Aorta (tissue), 5 donors: ENCODE results near the gene SLC6A4. TPM values are rescaled to one million over a fixed set of nuclear protein-coding genes. Genes with fewer than 3 reads are reported as not detected.
A peak's percentile ranks its signal among the peaks of the same experiment; 100 is the strongest.

ENCODE experiments used
- ATAC-seq: fragments of 200-7000 bp; cut with Tn5 transposase; one replicate; pipeline ENCODE4 v1.9.1; 2022; ENCODE audit warnings: moderate library complexity; ENCODE audit not compliant: low FRiP score
- DNase-seq, 2 donors: peaks; one replicate each; pipeline ENCODE4 v3.0.0-alpha.2; 2020
- H3K27ac ChIP-seq, 2 donors: one replicate each; pipeline ENCODE4 v1.5.1; 2013; ENCODE audit warnings: low read length in 2 of 2, mild to moderate bottlenecking in 2 of 2, moderate library complexity in 2 of 2, control low read depth in 1 of 2, inconsistent platforms in 1 of 2, low read depth in 1 of 2
- H3K27me3 ChIP-seq, 2 donors: one replicate each; pipeline ENCODE4 v1.6.1; 2013; ENCODE audit warnings: control low read depth in 1 of 2, low read length in 1 of 2, mild to moderate bottlenecking in 1 of 2, moderate library complexity in 1 of 2; ENCODE audit not compliant: insufficient read depth in 2 of 2, control insufficient read depth in 1 of 2
- H3K36me3 ChIP-seq, 2 donors: one replicate each; pipeline ENCODE4 v1.6.1; 2013; ENCODE audit warnings: control low read depth in 1 of 2, low read length in 1 of 2, mild to moderate bottlenecking in 1 of 2; ENCODE audit not compliant: insufficient read depth in 2 of 2, control insufficient read depth in 1 of 2
- H3K4me1 ChIP-seq, 2 donors: one replicate each; pipeline ENCODE4 v1.6.1; 2013; ENCODE audit warnings: low read length in 2 of 2, control low read depth in 1 of 2, mild to moderate bottlenecking in 1 of 2, moderate library complexity in 1 of 2; ENCODE audit not compliant: insufficient read depth in 2 of 2, control insufficient read depth in 1 of 2
- H3K4me3 ChIP-seq, 2 donors: one replicate each; pipeline ENCODE4 v1.5.1; 2013; ENCODE audit warnings: low read length in 2 of 2, control low read depth in 1 of 2, mild to moderate bottlenecking in 1 of 2
- H3K9me3 ChIP-seq: one replicate; pipeline ENCODE4 v1.6.1; 2013; ENCODE audit warnings: mild to moderate bottlenecking, low read length; ENCODE audit not compliant: control insufficient read depth
- WGBS, 2 donors: extraction: QIAGEN DNeasy Blood & Tissue Kit; methylation state at CpG; one replicate each; pipeline ENCODE4 v1.1.7; 2013; 5-methylcytosine and 5-hydroxymethylcytosine counted together
- intact Hi-C, 2 donors: fragments of 100-400 bp; cut with DNase I; formaldehyde crosslinking; loops; one replicate each; pipeline versions ENCODE4 v1.14.2 to v1.15.0; 2022
- polyA plus RNA-seq, 2 donors: library from polyadenylated mRNA; stranded (reverse); fragments of 200-250 nt; gene quantifications; one replicate each; pipeline ENCODE4 v1.2.3, GENCODE V29; 2013
- total RNA-seq, 2 donors: library from RNA; stranded (reverse); fragmentation: NEBNext Ultra II Directional; extraction: Animal tissue kit (Norgen Biotek cat#: 25700); gene quantifications; one replicate each; pipeline ENCODE4 v1.2.1, GENCODE V29; 2021
- donor health status: healthy with polysubstance abuse.
- donor health status: Bipolar disorder and iron deficiency.
- donor health status: DM: no; HTN: no; CAD: no.
- donor health status: DM: no; HTN: no; CAD: no.
- donor health status: DM: yes; HTN: yes; CAD: no.

Gene SLC6A4
- total and polyA plus RNA-seq, 4 donors = 0.13 to 1.1 (median 0.36) TPM

DNA sequence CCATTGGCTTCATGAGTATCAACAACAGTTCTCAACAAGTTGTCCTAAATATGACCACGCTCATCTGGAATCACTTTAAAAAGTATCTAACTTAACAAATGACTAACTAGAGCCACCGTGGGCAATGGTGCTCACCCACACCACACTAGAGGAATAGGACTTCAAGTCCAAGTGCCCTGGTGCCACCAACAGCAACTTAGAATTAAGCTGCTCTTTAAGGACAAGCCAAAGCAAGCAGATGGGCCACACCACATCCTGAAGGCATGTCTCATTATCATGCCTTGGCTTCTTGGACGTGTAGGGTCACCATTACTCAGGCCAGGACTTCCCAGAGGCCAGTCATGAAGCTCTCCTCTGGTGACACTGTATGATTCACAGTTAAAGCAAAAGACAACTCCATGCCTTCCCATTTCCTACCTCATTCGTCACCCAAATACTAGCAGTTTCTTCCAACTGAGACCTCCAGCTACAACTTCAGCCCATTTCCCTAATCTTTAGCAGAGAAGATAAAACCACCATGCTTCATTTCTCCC is 9.4 kb upstream of the SLC6A4 start:
- H3K9me3 ChIP-seq = no peaks in the 10 kb centered on the region
- H3K4me1 ChIP-seq = no peaks in the 10 kb centered on the region
- H3K4me3 ChIP-seq = no peak overlapping the region
- intact Hi-C loops = no loop called here
- ATAC-seq = no peak
- 63 to 65% methylated on average over 4 of the region's 4 CpGs for WGBS, 2 donors
- peaks cover 3 to 11% of the 10 kb centered on the region in 2 donors for H3K36me3 ChIP-seq
- no peak overlapping the region for H3K27ac ChIP-seq
- DNase-seq = no peak
- H3K27me3 ChIP-seq = no peaks in the 10 kb centered on the region

DNA sequence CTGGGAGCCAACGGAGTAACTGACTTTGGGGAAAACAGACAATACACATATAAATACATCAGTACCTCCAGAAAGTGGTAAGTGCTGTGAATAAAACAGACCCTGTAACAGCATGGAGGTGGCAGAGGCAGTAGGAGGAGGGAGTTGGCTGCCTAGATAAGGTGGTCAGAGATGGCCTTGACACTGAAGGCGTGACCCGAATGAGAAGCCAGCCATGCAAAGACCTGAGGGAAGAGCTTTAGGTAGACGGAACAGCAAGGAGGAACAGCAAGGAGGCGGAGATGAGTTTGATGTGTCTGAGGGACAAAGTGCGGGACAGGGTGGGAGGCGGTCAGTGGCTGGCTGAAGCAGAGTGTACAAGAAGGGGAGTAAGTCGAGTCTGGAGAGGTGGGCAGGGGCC is 8.1 kb upstream of the SLC6A4 start:
- H3K4me1 ChIP-seq = no peaks in the 10 kb centered on the region
- intact Hi-C loops = no loop called here
- WGBS, 2 donors = 96% methylated on average over 8 of the region's 8 CpGs
- no peaks in the 10 kb centered on the region for H3K27me3 ChIP-seq
- DNase-seq (no peak), ATAC-seq (no peak)
- no peaks in the 10 kb centered on the region for H3K9me3 ChIP-seq
- no peak overlapping the region for H3K4me3 ChIP-seq
- H3K36me3 ChIP-seq = peaks cover 3 to 4% of the 10 kb centered on the region in 2 donors
- no peak overlapping the region for H3K27ac ChIP-seq

DNA sequence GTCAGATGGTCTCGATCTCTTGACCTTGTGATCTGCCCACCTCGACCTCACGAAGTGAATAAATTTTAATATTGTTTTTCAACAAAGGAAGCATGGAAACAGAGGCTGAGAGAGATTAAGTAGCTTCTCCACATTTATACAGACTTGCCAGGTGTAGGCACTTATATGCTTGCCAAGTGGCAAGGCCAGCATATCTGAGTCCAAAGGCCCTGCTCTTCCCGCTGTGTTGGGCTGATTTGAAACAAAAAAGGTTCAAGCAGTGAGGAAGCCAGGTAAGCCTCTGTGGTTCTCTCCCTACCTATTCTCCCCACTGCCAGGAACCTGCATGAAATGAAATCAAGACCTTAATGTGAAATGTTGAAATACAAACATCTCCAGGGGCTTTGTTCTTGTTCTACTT is 7.5 kb upstream of the SLC6A4 start:
- H3K4me3 ChIP-seq = no peak overlapping the region
- H3K27me3 ChIP-seq = no peaks in the 10 kb centered on the region
- intact Hi-C loops = no loop called here
- DNase-seq = no peak
- H3K4me1 ChIP-seq = no peaks in the 10 kb centered on the region
- H3K36me3 ChIP-seq = peaks cover 0 to 2% of the 10 kb centered on the region in 2 donors
- H3K27ac ChIP-seq = no peak overlapping the region
- no peaks in the 10 kb centered on the region for H3K9me3 ChIP-seq
- ATAC-seq = no peak
- 96 to 97% methylated on average over 4 of the region's 4 CpGs for WGBS, 2 donors

DNA sequence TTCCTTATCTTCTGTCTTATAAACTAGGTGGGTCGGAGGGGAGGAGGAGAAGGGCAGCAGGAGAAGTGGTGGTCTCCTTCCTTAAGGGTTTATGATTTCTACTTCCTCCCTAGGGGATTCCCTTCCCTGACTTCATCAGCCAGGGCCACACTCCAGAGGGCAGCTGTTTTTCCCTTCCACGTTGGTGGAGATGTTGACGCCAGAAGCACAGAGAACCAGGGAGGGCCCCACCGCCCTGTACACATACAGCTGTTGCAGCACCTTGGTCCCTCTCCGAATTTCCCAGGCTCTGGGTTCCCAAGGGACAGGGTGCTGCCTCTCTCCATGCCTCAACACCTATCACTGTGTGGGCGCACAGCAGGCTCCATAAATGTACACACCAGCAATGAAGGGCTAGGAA is 5.6 kb upstream of the SLC6A4 start:
- 72 to 78% methylated on average over 6 of the region's 6 CpGs for WGBS, 2 donors
- DNase-seq (peak in 1 of 2 donors; percentile 21), ATAC-seq (no peak)
- Histone ChIP-seq H3K36me3 (peaks cover 0 to 2% of the 10 kb centered on the region in 2 donors), H3K27ac (no peak overlapping the region), H3K4me1 (no peaks in the 10 kb centered on the region), H3K4me3 (no peak overlapping the region), H3K27me3 (no peaks in the 10 kb centered on the region), H3K9me3 (no peaks in the 10 kb centered on the region)
- intact Hi-C loops = no loop called here

DNA sequence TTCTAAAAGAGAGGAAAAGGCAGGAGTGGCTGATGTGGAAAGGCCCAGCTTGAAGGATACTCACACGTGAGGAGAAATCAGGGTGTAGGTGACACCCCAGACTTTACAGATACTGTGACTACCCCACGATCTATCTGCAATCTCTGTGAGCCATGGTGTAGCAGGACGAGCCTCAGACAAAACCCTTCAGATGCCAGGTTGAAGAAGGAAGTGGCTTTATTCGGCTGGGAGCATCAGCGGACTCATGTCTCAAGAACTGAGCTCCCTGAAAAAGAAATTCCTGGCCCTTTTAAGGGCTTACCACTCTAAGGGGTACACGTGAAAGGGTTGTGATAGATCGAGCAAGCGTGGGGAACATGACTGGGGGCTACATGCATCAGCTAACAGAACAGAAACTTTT is 4.7 kb upstream of the SLC6A4 start:
- Histone ChIP-seq H3K27ac (no peak overlapping the region), H3K9me3 (no peaks in the 10 kb centered on the region), H3K27me3 (no peaks in the 10 kb centered on the region), H3K36me3 (peaks cover 0 to 2% of the 10 kb centered on the region in 2 donors), H3K4me1 (no peaks in the 10 kb centered on the region), H3K4me3 (no peak overlapping the region)
- DNase-seq (no peak), ATAC-seq (no peak)
- intact Hi-C loops = no loop called here
- 88 to 90% methylated on average over 8 of the region's 8 CpGs for WGBS, 2 donors

DNA sequence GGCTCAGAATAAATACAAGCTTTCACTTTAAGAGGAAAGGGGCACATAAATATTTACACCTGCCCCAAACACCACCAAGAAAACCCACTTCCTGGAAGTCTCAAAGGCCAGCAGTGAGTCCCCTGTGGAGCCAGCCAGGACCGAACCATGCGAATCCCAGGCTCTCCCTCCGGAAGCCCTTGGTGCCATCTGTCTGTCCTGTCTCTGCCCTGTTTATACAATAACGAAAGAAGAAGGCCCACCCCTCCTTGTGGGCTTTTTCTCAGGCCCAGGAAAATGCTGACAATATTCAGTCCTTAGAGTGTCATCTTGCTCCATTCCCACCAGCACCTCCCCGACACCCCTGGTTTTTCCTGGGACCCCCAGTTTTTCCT is 3.6 kb upstream of the SLC6A4 start:
- H3K9me3 ChIP-seq = no peaks in the 10 kb centered on the region
- ATAC-seq (no peak), DNase-seq (no peak)
- no peaks in the 10 kb centered on the region for H3K27me3 ChIP-seq
- H3K27ac ChIP-seq = no peak overlapping the region
- intact Hi-C loops = no loop called here
- no peaks in the 10 kb centered on the region for H3K4me1 ChIP-seq
- no peak overlapping the region for H3K4me3 ChIP-seq
- peaks cover 0 to 2% of the 10 kb centered on the region in 2 donors for H3K36me3 ChIP-seq
- WGBS, 2 donors = 87 to 91% methylated on average over 5 of the region's 5 CpGs

DNA sequence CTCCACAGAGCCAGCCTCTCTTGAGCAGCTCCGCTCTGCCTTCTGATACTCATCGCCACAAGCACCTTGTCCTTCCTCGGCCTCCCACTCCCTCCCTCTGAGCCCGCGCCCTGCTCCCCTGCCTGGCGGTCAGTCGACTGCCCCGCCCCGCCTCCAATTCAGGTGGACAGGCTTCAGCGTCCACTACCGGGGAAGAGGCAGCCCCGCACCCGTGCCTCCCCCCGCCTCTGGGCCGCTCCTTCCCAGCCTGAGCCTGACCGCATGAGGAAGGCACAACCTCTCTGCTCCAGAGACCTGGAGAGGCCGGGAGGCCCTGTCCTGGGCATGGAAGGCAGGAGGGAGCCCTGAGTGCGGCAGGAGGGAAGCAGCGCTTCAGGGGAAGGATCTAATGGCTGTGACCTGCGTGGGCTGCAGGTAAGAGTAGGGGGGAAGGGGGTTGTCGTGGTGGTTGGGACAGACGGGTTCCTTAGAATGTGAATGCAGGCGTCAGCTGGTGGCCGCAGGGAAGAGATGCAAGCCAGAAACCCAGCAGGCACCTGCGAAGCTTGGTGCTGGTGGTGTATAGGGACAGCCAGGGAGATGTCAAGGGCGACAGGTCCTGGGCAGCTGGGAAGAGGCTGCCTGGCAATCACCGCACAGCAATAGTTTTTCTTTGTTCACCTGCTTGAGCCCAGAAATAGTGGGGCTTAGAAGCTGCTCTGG is 3.0 kb upstream of the SLC6A4 start:
- ATAC-seq (no peak), DNase-seq (no peak)
- Histone ChIP-seq H3K9me3 (no peaks in the 10 kb centered on the region), H3K27me3 (no peaks in the 10 kb centered on the region), H3K4me1 (no peaks in the 10 kb centered on the region), H3K27ac (no peak overlapping the region), H3K36me3 (peaks cover 0 to under 1% of the 10 kb centered on the region in 2 donors), H3K4me3 (no peak overlapping the region)
- WGBS, 2 donors = 90 to 91% methylated on average over 27 of the region's 27 CpGs
- intact Hi-C loops = no loop called here

DNA sequence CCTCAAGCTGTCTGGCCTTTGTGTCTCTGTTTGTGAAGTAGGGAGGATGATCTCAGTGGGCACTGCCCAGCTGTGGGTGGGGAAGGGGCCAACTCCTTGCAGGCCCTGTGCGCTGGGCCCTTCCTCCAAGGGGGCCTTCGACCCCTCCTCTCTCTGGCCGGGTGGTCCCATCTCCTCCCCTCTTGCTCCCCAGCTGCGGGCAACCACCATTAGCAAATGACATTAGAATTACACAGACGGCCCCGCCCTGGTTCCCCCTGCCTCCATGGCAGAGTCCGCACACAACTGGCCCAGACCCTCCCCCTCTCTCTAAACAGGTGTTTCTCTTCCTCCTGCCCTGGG is 2.5 kb upstream of the SLC6A4 start:
- DNase-seq = no peak
- Histone ChIP-seq H3K4me3 (no peak overlapping the region), H3K27ac (no peak overlapping the region), H3K27me3 (no peaks in the 10 kb centered on the region), H3K36me3 (no peaks in the 10 kb centered on the region), H3K9me3 (no peaks in the 10 kb centered on the region), H3K4me1 (no peaks in the 10 kb centered on the region)
- ATAC-seq = no peak
- WGBS, 2 donors = 74 to 75% methylated on average over 7 of the region's 7 CpGs
- intact Hi-C loops = no loop called here

DNA sequence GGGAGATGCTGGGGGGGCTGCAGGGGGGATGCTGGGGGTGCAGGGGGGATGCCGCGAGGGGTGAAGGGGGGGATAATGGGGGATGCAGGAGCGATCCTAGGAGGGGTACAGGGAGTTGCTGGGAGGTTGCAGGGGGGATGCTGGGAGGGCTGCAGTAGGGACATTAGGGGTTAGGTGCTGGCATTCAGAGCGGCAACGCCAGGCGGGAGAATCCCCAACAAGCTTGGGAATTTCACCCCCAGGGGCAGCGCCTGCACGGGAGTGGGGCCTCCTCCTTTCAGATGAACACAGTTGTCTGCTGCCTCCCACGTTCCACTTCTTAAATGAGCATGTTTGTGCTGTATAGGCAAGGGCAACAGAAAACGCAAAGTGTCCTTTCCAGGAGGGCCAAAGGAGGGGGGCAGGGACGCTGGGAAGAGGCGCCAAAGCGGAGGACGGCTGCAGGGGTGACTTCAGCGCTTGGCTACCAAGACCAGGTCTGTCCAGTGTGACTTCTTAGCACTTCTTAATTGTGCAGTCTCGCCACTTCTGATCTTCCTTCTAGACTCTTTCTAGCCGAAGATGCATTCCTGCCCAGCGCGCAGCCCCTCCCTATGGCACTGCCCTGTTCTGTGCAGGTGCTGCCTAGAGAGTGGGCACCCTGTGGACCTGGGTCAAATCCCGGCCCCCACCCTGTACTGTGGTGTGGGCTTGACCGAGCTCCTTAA is 2.0 kb upstream of the SLC6A4 start:
- Histone ChIP-seq H3K4me3 (no peak overlapping the region), H3K4me1 (no peaks in the 10 kb centered on the region), H3K36me3 (no peaks in the 10 kb centered on the region), H3K27me3 (no peaks in the 10 kb centered on the region), H3K9me3 (no peaks in the 10 kb centered on the region), H3K27ac (no peak overlapping the region)
- 44 to 47% methylated on average over 21 of the region's 21 CpGs for WGBS, 2 donors
- DNase-seq (no peak), ATAC-seq (no peak)
- intact Hi-C loops = no loop called here
